ENCODE measurements around the gene MDN1.
"Not testable (repeated sequence)": the region's sequence is repeated elsewhere in the genome, so short reads cannot be mapped to it uniquely, and the experiment has no call there.

MDN1 gene

GRCh38 chr6:89644864-89645263, 174.7 kb downstream of the MDN1 start:
- DNase-seq (ENCODE audit: low spot score), result no peak

GRCh38 chr6:89643406-89643805, 176.2 kb downstream of the MDN1 start:
- no peak for DNase-seq (ENCODE audit: low spot score)

GRCh38 chr6:89642956-89643355, 176.6 kb downstream of the MDN1 start:
- DNase-seq (ENCODE audit: low spot score), result no peak

- not testable (repeated sequence) for DNase-seq (ENCODE audit: low spot score)
Observed at GRCh38 chr6:89641581-89641980, 178.0 kb downstream of the MDN1 start.

- DNase-seq (ENCODE audit: low spot score), result no peak
Observed at GRCh38 chr6:89640804-89641203, 178.8 kb downstream of the MDN1 start.

- peak; percentile 95 for DNase-seq (ENCODE audit: low spot score)
Observed at GRCh38 chr6:89638320-89639195, 181.0 kb downstream of the MDN1 start, which contains the start of gene LYRM2. TSS of gene LYRM2 (minus strand) at chr6:89638747. CDS start at chr6:89638716, 31 bp downstream.

- no peak for DNase-seq (ENCODE audit: low spot score)
Observed at GRCh38 chr6:89637960-89638319, 181.7 kb downstream of the MDN1 start.

GRCh38 chr6:89636412-89636811, 183.2 kb downstream of the MDN1 start:
- DNase-seq (ENCODE audit: low spot score), result not testable (repeated sequence)

GRCh38 chr6:89630488-89630887, 189.1 kb downstream of the MDN1 start:
- DNase-seq (ENCODE audit: low spot score), result no peak

- DNase-seq (ENCODE audit: low spot score), result no peak
Observed at GRCh38 chr6:89623749-89624148, 195.8 kb downstream of the MDN1 start.

- DNase-seq (ENCODE audit: low spot score), result no peak
Observed at GRCh38 chr6:89619567-89619966, 200.0 kb downstream of the MDN1 start.

- DNase-seq (ENCODE audit: low spot score), result no peak
Observed at GRCh38 chr6:89618026-89618425, 201.6 kb downstream of the MDN1 start.

GRCh38 chr6:89616531-89616930, 203.1 kb downstream of the MDN1 start:
- DNase-seq (ENCODE audit: low spot score), result no peak

GRCh38 chr6:89615882-89616281, 203.7 kb downstream of the MDN1 start:
- DNase-seq (ENCODE audit: low spot score), result no peak

- no peak for DNase-seq (ENCODE audit: low spot score)
Observed at GRCh38 chr6:89613790-89614189, 205.8 kb downstream of the MDN1 start.

- no peak for DNase-seq (ENCODE audit: low spot score)
Observed at GRCh38 chr6:89612121-89612520, 207.5 kb downstream of the MDN1 start.

GRCh38 chr6:89611666-89612065, 207.9 kb downstream of the MDN1 start:
- DNase-seq (ENCODE audit: low spot score), result no peak

GRCh38 chr6:89610149-89610642, 209.4 kb downstream of the MDN1 start:
- DNase-seq (ENCODE audit: low spot score), result peak; percentile 66

GRCh38 chr6:89605861-89606260, 213.7 kb downstream of the MDN1 start:
- no peak for DNase-seq (ENCODE audit: low spot score)

- no peak for DNase-seq (ENCODE audit: low spot score)
Observed at GRCh38 chr6:89604653-89605052, 214.9 kb downstream of the MDN1 start.

- no peak for DNase-seq (ENCODE audit: low spot score)
Observed at GRCh38 chr6:89602166-89602565, 217.4 kb downstream of the MDN1 start.

GRCh38 chr6:89599727-89600126, 219.9 kb downstream of the MDN1 start:
- no peak for DNase-seq (ENCODE audit: low spot score)

- no peak for DNase-seq (ENCODE audit: low spot score)
Observed at GRCh38 chr6:89597988-89598387, 221.6 kb downstream of the MDN1 start.

GRCh38 chr6:89597372-89597771, 222.2 kb downstream of the MDN1 start:
- DNase-seq (ENCODE audit: low spot score), result no peak

All from hematopoietic multipotent progenitor cell treated with erythropoietin and hydrocortisone succinate and interleukin-3 and kit ligand, for 17 days (in vitro differentiated cells).